Osteocyte (in vitro differentiated cells): ENCODE measurements around the gene SYT12. TPM values are rescaled to one million over a fixed set of nuclear protein-coding genes. Genes with fewer than 3 reads are reported as not detected.

Source experiments
- DNase-seq: peaks from one replicate; pipeline ENCODE4 v3.0.0; 2021; ENCODE audit warnings: mixed read lengths; ENCODE audit not compliant: unreplicated experiment; ENCODE audit errors: extremely low spot score
- H3K27ac Mint-ChIP-seq: one replicate; pipeline ENCODE4 v1.8.0; 2021; ENCODE audit warnings: mild to moderate bottlenecking, mixed read lengths; ENCODE audit not compliant: unreplicated experiment
- H3K27me3 Mint-ChIP-seq: one replicate; pipeline ENCODE4 v1.8.0; 2021; ENCODE audit warnings: mixed read lengths; ENCODE audit not compliant: unreplicated experiment
- H3K36me3 Mint-ChIP-seq: one replicate; pipeline ENCODE4 v1.8.0; 2021; ENCODE audit warnings: mixed read lengths; ENCODE audit not compliant: unreplicated experiment
- H3K4me1 Mint-ChIP-seq: one replicate; pipeline ENCODE4 v1.8.0; 2021; ENCODE audit warnings: mixed read lengths; ENCODE audit not compliant: unreplicated experiment
- H3K4me3 Mint-ChIP-seq: one replicate; pipeline ENCODE4 v1.8.0; 2021; ENCODE audit warnings: mild to moderate bottlenecking, moderate library complexity, mixed read lengths; ENCODE audit not compliant: unreplicated experiment
- H3K9me3 Mint-ChIP-seq: one replicate; pipeline ENCODE4 v1.8.0; 2021; ENCODE audit warnings: mixed read lengths; ENCODE audit not compliant: unreplicated experiment
- total RNA-seq: library from RNA; stranded (reverse); gene quantifications from 2 replicates; pipeline ENCODE4 v1.2.1, GENCODE V29; 2021
- TF ChIP-seq, protein P1 (sequence below): fragments of 200-600 bp; sonication (generic); IDR thresholded peaks from 2 replicates; pipeline ENCODE4 v1.5.0; 2021; ENCODE audit warnings: antibody characterized with exemption, mild to moderate bottlenecking, moderate library complexity

Gene SYT12
- total RNA-seq, 1 donor from 2014 or later = 1.7 TPM

GRCh38 chr11:67029146-67029545 is 6.2 kb downstream of the SYT12 start:
- no peaks in the 10 kb centered on the region for H3K9me3 Mint-ChIP-seq
- DNase-seq = no peak
- H3K27ac Mint-ChIP-seq = no peak overlapping the region
- H3K4me1 Mint-ChIP-seq = peaks cover 52% of the 10 kb centered on the region
- H3K27me3 Mint-ChIP-seq = no peaks in the 10 kb centered on the region
- no peaks in the 10 kb centered on the region for H3K36me3 Mint-ChIP-seq
- H3K4me3 Mint-ChIP-seq = no peak overlapping the region
- TF ChIP-seq, protein P1, sequence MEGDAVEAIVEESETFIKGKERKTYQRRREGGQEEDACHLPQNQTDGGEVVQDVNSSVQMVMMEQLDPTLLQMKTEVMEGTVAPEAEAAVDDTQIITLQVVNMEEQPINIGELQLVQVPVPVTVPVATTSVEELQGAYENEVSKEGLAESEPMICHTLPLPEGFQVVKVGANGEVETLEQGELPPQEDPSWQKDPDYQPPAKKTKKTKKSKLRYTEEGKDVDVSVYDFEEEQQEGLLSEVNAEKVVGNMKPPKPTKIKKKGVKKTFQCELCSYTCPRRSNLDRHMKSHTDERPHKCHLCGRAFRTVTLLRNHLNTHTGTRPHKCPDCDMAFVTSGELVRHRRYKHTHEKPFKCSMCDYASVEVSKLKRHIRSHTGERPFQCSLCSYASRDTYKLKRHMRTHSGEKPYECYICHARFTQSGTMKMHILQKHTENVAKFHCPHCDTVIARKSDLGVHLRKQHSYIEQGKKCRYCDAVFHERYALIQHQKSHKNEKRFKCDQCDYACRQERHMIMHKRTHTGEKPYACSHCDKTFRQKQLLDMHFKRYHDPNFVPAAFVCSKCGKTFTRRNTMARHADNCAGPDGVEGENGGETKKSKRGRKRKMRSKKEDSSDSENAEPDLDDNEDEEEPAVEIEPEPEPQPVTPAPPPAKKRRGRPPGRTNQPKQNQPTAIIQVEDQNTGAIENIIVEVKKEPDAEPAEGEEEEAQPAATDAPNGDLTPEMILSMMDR = no peak

DNA sequence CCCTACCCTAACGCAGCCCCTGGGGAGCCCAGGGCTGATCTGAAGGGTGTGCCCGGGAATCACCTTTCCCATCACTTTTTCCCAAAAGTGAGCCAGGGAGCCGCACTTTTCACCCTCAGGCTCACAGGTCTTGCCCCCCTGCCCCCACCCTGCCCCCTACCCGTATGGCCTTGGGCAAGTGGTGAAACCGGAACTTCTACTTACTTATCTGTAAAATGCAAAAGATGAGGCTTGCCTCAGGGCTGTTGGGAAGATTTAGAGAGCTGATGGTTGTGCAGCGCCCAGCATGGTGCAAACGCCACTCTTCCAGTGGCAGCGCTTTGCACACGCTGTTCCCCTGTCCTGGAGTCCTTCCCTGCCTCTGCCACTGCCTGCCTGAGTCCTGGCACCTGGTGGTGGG is 8.0 kb downstream of the SYT12 start:
- no peak overlapping the region for H3K4me3 Mint-ChIP-seq
- no peaks in the 10 kb centered on the region for H3K27me3 Mint-ChIP-seq
- H3K27ac Mint-ChIP-seq = no peak overlapping the region
- no peak for DNase-seq
- peaks cover 62% of the 10 kb centered on the region for H3K4me1 Mint-ChIP-seq
- no peaks in the 10 kb centered on the region for H3K36me3 Mint-ChIP-seq
- H3K9me3 Mint-ChIP-seq = no peaks in the 10 kb centered on the region
- TF ChIP-seq, protein P1 = no peak

GRCh38 chr11:67031791-67032561 is 9.0 kb downstream of the SYT12 start:
- Mint-ChIP-seq H3K4me3 (peak overlapping the region; percentile 18), H3K27me3 (no peaks in the 10 kb centered on the region), H3K36me3 (no peaks in the 10 kb centered on the region), H3K27ac (peak overlapping the region; percentile 92), H3K4me1 (peaks cover 63% of the 10 kb centered on the region), H3K9me3 (no peaks in the 10 kb centered on the region)
- no peak for DNase-seq
- TF ChIP-seq, protein P1 = no peak

- Mint-ChIP-seq H3K4me1 (peaks cover 63% of the 10 kb centered on the region), H3K4me3 (peak overlapping the region; percentile 26), H3K27me3 (no peaks in the 10 kb centered on the region), H3K36me3 (no peaks in the 10 kb centered on the region), H3K9me3 (no peaks in the 10 kb centered on the region), H3K27ac (peak overlapping the region; percentile 92)
- TF ChIP-seq, protein P1 = no peak
- peak; percentile 91 for DNase-seq
Measured at GRCh38 chr11:67032830-67033551, 10.1 kb downstream of the SYT12 start.

DNA sequence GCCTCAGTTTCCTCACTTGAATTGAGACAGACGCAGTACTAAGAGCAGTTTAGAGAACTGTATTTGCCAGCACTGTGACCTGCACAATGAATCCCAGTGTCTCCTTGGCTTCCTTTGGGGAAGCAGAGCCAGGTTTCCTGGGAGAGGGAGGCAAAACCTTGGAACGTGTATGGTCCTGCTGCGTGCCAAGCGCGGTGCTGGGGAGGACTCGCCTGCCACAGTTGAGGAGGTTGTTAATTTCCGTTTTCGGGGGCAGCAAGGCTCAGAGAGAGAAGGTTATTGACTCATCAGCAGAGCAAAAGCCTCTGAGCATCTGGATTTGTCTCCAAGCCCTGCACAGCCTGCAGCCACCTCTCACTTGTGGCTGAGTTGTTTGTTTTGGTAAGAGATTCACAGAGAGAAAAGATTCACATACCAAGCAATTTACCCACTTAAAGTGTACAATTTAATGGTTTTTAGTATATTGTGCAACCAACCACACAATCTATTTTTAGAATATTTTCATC is 10.8 kb downstream of the SYT12 start:
- H3K27me3 Mint-ChIP-seq = no peaks in the 10 kb centered on the region
- no peaks in the 10 kb centered on the region for H3K9me3 Mint-ChIP-seq
- TF ChIP-seq, protein P1 = no peak
- H3K36me3 Mint-ChIP-seq = no peaks in the 10 kb centered on the region
- H3K4me3 Mint-ChIP-seq = no peak overlapping the region
- DNase-seq = peak; percentile 89
- peak overlapping the region; percentile 92 for H3K27ac Mint-ChIP-seq
- H3K4me1 Mint-ChIP-seq = peaks cover 61% of the 10 kb centered on the region
